SK-N-SH (cell line): ENCODE results near the gene TIE1. TPM values are rescaled to one million over a fixed set of nuclear protein-coding genes. Genes with fewer than 3 reads are reported as not detected.

ENCODE experiments used
- CTCF ChIA-PET: fragments of 300-600, 350-600 bp; formaldehyde crosslinking; extraction: SDS; loops from one replicate; lab custom pipeline; 2021; lab: Yijun Ruan, JAX
- POLR2A ChIA-PET: fragments of 350-600 bp; sonication (Branson Sonifier 250); formaldehyde crosslinking; extraction: SDS; loops from one replicate; lab custom pipeline; 2020; ENCODE audit warnings: antibody characterized with exemption, inconsistent platforms; lab: Yijun Ruan, JAX
- DNase-seq: peaks from one replicate; pipeline ENCODE4 v3.0.0; 2012
- H2AFZ ChIP-seq: fragments of 200-600 bp; sonication (generic); 2 replicates; pipeline ENCODE4 v1.8.1; 2016; ENCODE audit warnings: antibody characterized with exemption, mild to moderate bottlenecking, low read depth
- H3F3A ChIP-seq: fragments of 200-600 bp; sonication (generic); replicated peaks from 2 replicates; pipeline ENCODE3; 2016; ENCODE audit warnings: antibody characterized with exemption, mild to moderate bottlenecking; ENCODE audit not compliant: insufficient read depth
- H3K27ac ChIP-seq, 2 experiments: fragments of 200-500 bp in 1 of 2; fragments of 200-600 bp in 1 of 2; sonication (Bioruptor generic) in 1 of 2; sonication (generic), shearing (Covaris generic) in 1 of 2; 2 replicates each; pipeline versions ENCODE4 v1.5.1 to v1.6.1; 2014 to 2016; ENCODE audit warnings: low read depth in 2 of 2, inconsistent platforms in 1 of 2, low read length in 1 of 2, mild to moderate bottlenecking in 1 of 2, mixed read lengths in 1 of 2
- H3K27me3 ChIP-seq: fragments of 200-600 bp; sonication (generic), shearing (Covaris generic); 2 replicates; pipeline ENCODE4 v1.6.1; 2016; ENCODE audit warnings: mixed run types; ENCODE audit not compliant: insufficient read depth
- H3K36me3 ChIP-seq, 2 experiments: fragments of 200-500 bp in 1 of 2; fragments of 200-600 bp in 1 of 2; sonication (Bioruptor generic) in 1 of 2; sonication (generic) in 1 of 2; replicated peaks in 1 of 2; 2 replicates each; pipeline versions ENCODE3 to v1.5.1; 2014 to 2016; ENCODE audit warnings: low read length in 1 of 2, mild to moderate bottlenecking in 1 of 2; ENCODE audit not compliant: insufficient read depth in 2 of 2, control insufficient read depth in 1 of 2
- H3K4me1 ChIP-seq, 2 experiments: fragments of 200-500 bp in 1 of 2; fragments of 200-600 bp in 1 of 2; sonication (Bioruptor generic) in 1 of 2; sonication (generic), shearing (Covaris generic) in 1 of 2; 2 replicates each; pipeline versions ENCODE4 v1.5.1 to v1.6.1; 2014 to 2016; ENCODE audit warnings: low read depth in 1 of 2, low read length in 1 of 2, mixed run types in 1 of 2; ENCODE audit not compliant: insufficient read depth in 2 of 2, control insufficient read depth in 1 of 2
- H3K4me2 ChIP-seq: fragments of 200-600 bp; sonication (generic), shearing (Covaris generic); 2 replicates; pipeline ENCODE4 v1.6.1; 2017; ENCODE audit warnings: mixed run types
- H3K4me3 ChIP-seq, 2 experiments: fragments of 200-500 bp in 1 of 2; fragments of 200-600 bp in 1 of 2; sonication (Bioruptor generic) in 1 of 2; sonication (generic), shearing (Covaris generic) in 1 of 2; 2 replicates each; pipeline versions ENCODE4 v1.5.1 to v1.8.1; 2014 to 2016; ENCODE audit warnings: low read depth in 2 of 2, inconsistent platforms in 1 of 2, low read length in 1 of 2, mild to moderate bottlenecking in 1 of 2, mixed read lengths in 1 of 2, moderate library complexity in 1 of 2
- H3K79me2 ChIP-seq: fragments of 200-600 bp; sonication (generic); 2 replicates; pipeline ENCODE4 v1.8.1; 2017; ENCODE audit warnings: mild to moderate bottlenecking; ENCODE audit not compliant: insufficient read depth
- H3K9ac ChIP-seq: fragments of 200-600 bp; sonication (generic); 2 replicates; pipeline ENCODE4 v1.6.1; 2017; ENCODE audit warnings: mixed run types
- H3K9me2 ChIP-seq: fragments of 200-600 bp; sonication (generic); 2 replicates; pipeline ENCODE4 v1.6.1; 2017; ENCODE audit warnings: mixed run types
- H3K9me3 ChIP-seq: fragments of 200-600 bp; sonication (generic); 2 replicates; pipeline ENCODE4 v1.6.1; 2017; ENCODE audit warnings: mixed run types, mild to moderate bottlenecking, moderate library complexity
- H4K20me1 ChIP-seq: fragments of 200-600 bp; sonication (generic); 2 replicates; pipeline ENCODE4 v1.6.1; 2017; ENCODE audit warnings: mild to moderate bottlenecking, mixed run types; ENCODE audit not compliant: insufficient read depth
- CHD2 ChIP-seq: fragments of 150-350 bp; IDR thresholded peaks from 2 replicates; pipeline ENCODE4 v1.6.1; 2018; ENCODE audit warnings: low read length; ENCODE audit not compliant: partially characterized antibody
- EZH2phosphoT487 ChIP-seq: fragments of 200-600 bp; sonication (generic); IDR thresholded peaks from 2 replicates; pipeline ENCODE4 v1.6.1; 2017; ENCODE audit warnings: low read depth, mixed run types, mild to moderate bottlenecking, antibody characterized with exemption, moderate library complexity, borderline replicate concordance
- FOXM1 ChIP-seq: IDR thresholded peaks from 2 replicates; pipeline ENCODE4 v1.4.0; 2012; ENCODE audit warnings: low read depth, mild to moderate bottlenecking
- NFIC ChIP-seq: IDR thresholded peaks from 2 replicates; pipeline ENCODE4 v1.4.0; 2012; ENCODE audit warnings: borderline replicate concordance
- NRF1 ChIP-seq: IDR thresholded peaks from 2 replicates; pipeline ENCODE4 v1.6.1; 2012; ENCODE audit warnings: low read depth, mild to moderate bottlenecking, low read length
- POLR2AphosphoS5 ChIP-seq: IDR thresholded peaks from 2 replicates; pipeline ENCODE4 v1.6.1; 2012; ENCODE audit warnings: low read depth, low read length
- TAF1 ChIP-seq: IDR thresholded peaks from 2 replicates; pipeline ENCODE4 v1.6.1; 2012; ENCODE audit warnings: low read depth, mild to moderate bottlenecking, low read length, moderate library complexity, borderline replicate concordance
- TCF12 ChIP-seq: IDR thresholded peaks from 2 replicates; pipeline ENCODE4 v1.4.0; 2012
- WGBS: methylation state at CpG from one replicate; pipeline ENCODE4 v1.1.6; 2017; ENCODE audit warnings: low lambda C conversion rate; 5-methylcytosine and 5-hydroxymethylcytosine counted together
- polyA plus RNA-seq, 3 experiments: library from polyadenylated mRNA; depleted of rRNA; stranded (reverse); fragments of >200 nt; gene quantifications; 2 replicates each; pipeline ENCODE4 v1.2.3, GENCODE V29; 2012
- TF ChIP-seq, protein P1 (sequence below): fragments of 150-350 bp; IDR thresholded peaks from 2 replicates; pipeline ENCODE4 v1.6.1; 2016; ENCODE audit warnings: mild to moderate bottlenecking, low read depth, low read length
- TF ChIP-seq, protein P2 (sequence below): fragments of 150-350 bp; IDR thresholded peaks from 2 replicates; pipeline ENCODE4 v1.6.1; 2017; ENCODE audit warnings: antibody characterized with exemption, low read length, low read depth, borderline replicate concordance
- TF ChIP-seq, protein P3 (sequence below): fragments of 200-600 bp; sonication (generic); IDR thresholded peaks from 2 replicates; pipeline ENCODE4 v1.6.1; 2017; ENCODE audit warnings: antibody characterized with exemption, mild to moderate bottlenecking, moderate library complexity
- TF ChIP-seq, protein P4 (sequence below): IDR thresholded peaks from 2 replicates; pipeline ENCODE4 v1.4.0; 2012; ENCODE audit warnings: low read depth, borderline replicate concordance
- TF ChIP-seq, protein P5 (sequence below): IDR thresholded peaks from 2 replicates; pipeline ENCODE4 v1.4.0; 2012; ENCODE audit warnings: low read depth, borderline replicate concordance
- TF ChIP-seq, protein P6 (sequence below): IDR thresholded peaks from 2 replicates; pipeline ENCODE4 v1.4.0; 2012; ENCODE audit warnings: low read depth

Gene TIE1
- polyA plus RNA-seq, 1 of the 3 experiments (the other 2 are of a cell fraction), result 1.6 TPM

DNA sequence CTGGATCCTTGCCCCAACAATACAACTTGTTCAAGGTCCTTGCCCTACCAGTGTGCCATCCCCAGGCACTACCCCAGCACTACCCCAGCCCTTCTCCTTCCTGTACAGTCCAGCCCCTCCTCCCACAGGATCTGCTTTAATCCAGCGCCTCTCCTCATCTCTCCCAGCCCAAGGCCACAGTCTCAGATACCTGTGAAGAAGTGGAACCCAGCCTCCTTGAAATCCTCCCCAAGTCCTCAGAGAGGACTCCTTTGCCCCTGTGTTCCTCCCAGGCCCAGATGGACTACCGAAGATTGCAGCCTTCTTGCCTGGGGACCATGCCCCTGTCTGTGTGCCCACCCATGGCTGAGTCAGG is 51.5 kb downstream of the TIE1 start:
- WGBS, result 100% methylated on average over 2 of the region's 2 CpGs
- CTCF ChIA-PET, result no interaction called here
- TF ChIP-seq, protein P1, sequence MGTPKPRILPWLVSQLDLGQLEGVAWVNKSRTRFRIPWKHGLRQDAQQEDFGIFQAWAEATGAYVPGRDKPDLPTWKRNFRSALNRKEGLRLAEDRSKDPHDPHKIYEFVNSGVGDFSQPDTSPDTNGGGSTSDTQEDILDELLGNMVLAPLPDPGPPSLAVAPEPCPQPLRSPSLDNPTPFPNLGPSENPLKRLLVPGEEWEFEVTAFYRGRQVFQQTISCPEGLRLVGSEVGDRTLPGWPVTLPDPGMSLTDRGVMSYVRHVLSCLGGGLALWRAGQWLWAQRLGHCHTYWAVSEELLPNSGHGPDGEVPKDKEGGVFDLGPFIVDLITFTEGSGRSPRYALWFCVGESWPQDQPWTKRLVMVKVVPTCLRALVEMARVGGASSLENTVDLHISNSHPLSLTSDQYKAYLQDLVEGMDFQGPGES, result no peak
- TF ChIP-seq CHD2 (no peak), FOXM1 (no peak), TAF1 (no peak), NFIC (no peak), POLR2AphosphoS5 (no peak), TCF12 (no peak), EZH2phosphoT487 (no peak), NRF1 (no peak)
- TF ChIP-seq, protein P2, sequence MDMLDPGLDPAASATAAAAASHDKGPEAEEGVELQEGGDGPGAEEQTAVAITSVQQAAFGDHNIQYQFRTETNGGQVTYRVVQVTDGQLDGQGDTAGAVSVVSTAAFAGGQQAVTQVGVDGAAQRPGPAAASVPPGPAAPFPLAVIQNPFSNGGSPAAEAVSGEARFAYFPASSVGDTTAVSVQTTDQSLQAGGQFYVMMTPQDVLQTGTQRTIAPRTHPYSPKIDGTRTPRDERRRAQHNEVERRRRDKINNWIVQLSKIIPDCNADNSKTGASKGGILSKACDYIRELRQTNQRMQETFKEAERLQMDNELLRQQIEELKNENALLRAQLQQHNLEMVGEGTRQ, result no peak
- TF ChIP-seq, protein P3, sequence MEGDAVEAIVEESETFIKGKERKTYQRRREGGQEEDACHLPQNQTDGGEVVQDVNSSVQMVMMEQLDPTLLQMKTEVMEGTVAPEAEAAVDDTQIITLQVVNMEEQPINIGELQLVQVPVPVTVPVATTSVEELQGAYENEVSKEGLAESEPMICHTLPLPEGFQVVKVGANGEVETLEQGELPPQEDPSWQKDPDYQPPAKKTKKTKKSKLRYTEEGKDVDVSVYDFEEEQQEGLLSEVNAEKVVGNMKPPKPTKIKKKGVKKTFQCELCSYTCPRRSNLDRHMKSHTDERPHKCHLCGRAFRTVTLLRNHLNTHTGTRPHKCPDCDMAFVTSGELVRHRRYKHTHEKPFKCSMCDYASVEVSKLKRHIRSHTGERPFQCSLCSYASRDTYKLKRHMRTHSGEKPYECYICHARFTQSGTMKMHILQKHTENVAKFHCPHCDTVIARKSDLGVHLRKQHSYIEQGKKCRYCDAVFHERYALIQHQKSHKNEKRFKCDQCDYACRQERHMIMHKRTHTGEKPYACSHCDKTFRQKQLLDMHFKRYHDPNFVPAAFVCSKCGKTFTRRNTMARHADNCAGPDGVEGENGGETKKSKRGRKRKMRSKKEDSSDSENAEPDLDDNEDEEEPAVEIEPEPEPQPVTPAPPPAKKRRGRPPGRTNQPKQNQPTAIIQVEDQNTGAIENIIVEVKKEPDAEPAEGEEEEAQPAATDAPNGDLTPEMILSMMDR, result no peak
- TF ChIP-seq, protein P4, sequence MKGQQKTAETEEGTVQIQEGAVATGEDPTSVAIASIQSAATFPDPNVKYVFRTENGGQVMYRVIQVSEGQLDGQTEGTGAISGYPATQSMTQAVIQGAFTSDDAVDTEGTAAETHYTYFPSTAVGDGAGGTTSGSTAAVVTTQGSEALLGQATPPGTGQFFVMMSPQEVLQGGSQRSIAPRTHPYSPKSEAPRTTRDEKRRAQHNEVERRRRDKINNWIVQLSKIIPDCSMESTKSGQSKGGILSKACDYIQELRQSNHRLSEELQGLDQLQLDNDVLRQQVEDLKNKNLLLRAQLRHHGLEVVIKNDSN, result no peak
- TF ChIP-seq, protein P5, sequence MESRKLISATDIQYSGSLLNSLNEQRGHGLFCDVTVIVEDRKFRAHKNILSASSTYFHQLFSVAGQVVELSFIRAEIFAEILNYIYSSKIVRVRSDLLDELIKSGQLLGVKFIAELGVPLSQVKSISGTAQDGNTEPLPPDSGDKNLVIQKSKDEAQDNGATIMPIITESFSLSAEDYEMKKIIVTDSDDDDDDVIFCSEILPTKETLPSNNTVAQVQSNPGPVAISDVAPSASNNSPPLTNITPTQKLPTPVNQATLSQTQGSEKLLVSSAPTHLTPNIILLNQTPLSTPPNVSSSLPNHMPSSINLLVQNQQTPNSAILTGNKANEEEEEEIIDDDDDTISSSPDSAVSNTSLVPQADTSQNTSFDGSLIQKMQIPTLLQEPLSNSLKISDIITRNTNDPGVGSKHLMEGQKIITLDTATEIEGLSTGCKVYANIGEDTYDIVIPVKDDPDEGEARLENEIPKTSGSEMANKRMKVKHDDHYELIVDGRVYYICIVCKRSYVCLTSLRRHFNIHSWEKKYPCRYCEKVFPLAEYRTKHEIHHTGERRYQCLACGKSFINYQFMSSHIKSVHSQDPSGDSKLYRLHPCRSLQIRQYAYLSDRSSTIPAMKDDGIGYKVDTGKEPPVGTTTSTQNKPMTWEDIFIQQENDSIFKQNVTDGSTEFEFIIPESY, result no peak
- TF ChIP-seq, protein P6, sequence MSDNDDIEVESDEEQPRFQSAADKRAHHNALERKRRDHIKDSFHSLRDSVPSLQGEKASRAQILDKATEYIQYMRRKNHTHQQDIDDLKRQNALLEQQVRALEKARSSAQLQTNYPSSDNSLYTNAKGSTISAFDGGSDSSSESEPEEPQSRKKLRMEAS, result no peak

More for the DNA sequence above, 51.5 kb downstream of the TIE1 start:
- Histone ChIP-seq H3K27ac (no peak overlapping the region), H3K9ac (no peak overlapping the region), H3F3A (peaks cover 10% of the 10 kb centered on the region), H3K4me3 (no peak overlapping the region), H3K4me2 (no peak overlapping the region), H3K9me3 (no peaks in the 10 kb centered on the region), H3K79me2 (no peaks in the 10 kb centered on the region), H2AFZ (no peak overlapping the region), H4K20me1 (no peaks in the 10 kb centered on the region), H3K36me3 (no peaks in the 10 kb centered on the region), H3K9me2 (no peaks in the 10 kb centered on the region), H3K4me1 (peaks cover 12 to 13% of the 10 kb centered on the region in 2 experiments; a peak in 2 of 4 replicates), H3K27me3 (no peaks in the 10 kb centered on the region)
- DNase-seq, result no peak
- POLR2A ChIA-PET, result no interaction called here
